NCI-H460 (cell line): ENCODE data around the gene DNAAF6. TPM values are rescaled to one million over a fixed set of nuclear protein-coding genes. Genes with fewer than 3 reads are reported as not detected.
"Not testable (repeated sequence)": the region's sequence is repeated elsewhere in the genome, so short reads cannot be mapped to it uniquely, and the experiment has no call there.

Experiments
- DNase-seq: peaks from one replicate; pipeline ENCODE4 v3.0.0-alpha.2; 2016; ENCODE audit warnings: low read depth; ENCODE audit errors: extremely low read depth
- polyA plus RNA-seq: library from polyadenylated mRNA; depleted of rRNA; stranded (reverse); fragments of >200 nt; gene quantifications from 2 replicates; pipeline ENCODE4 v1.2.3, GENCODE V29; 2014; cell fraction: nucleus; rRNA removed
- total RNA-seq: library from RNA; depleted of rRNA; stranded (reverse); fragments of >200 nt; shearing (Covaris generic); gene quantifications from 2 replicates; pipeline ENCODE4 v1.2.3, GENCODE V29; 2014; rRNA removed

The DNAAF6 gene
- total RNA-seq, result not detected in 2 replicates
- polyA plus RNA-seq, result not detected in 2 replicates

- DNase-seq, result peak; percentile 72
Observed at GRCh38 chrX:107205770-107206696, at the start of gene DNAAF6, which contains the start of gene NUP62CL. TSS of gene DNAAF6 (plus strand) at chrX:107206611. CDS start at chrX:107212876, 6,265 bp downstream. TSS of gene NUP62CL (minus strand) at chrX:107206433. CDS start at chrX:107175146, 31,287 bp downstream.

- not testable (repeated sequence) for DNase-seq
Observed at GRCh38 chrX:107157618-107158017, 48.8 kb upstream of the DNAAF6 start.

GRCh38 chrX:107167163-107167921 lies 39.1 kb upstream of the DNAAF6 start:
- no peak for DNase-seq

- DNase-seq, result no peak
Observed at GRCh38 chrX:107168257-107168656, 38.2 kb upstream of the DNAAF6 start.

- no peak for DNase-seq
Observed at GRCh38 chrX:107168712-107169111, 37.7 kb upstream of the DNAAF6 start.

- DNase-seq, result no peak
Observed at GRCh38 chrX:107171369-107172102, 34.9 kb upstream of the DNAAF6 start.

- DNase-seq, result no peak
Observed at GRCh38 chrX:107197319-107197718, 9.1 kb upstream of the DNAAF6 start.

GRCh38 chrX:107198074-107198473 lies 8.3 kb upstream of the DNAAF6 start:
- not testable (repeated sequence) for DNase-seq

GRCh38 chrX:107199491-107199890 lies 6.9 kb upstream of the DNAAF6 start:
- no peak for DNase-seq

GRCh38 chrX:107204068-107204605 lies 2.3 kb upstream of the DNAAF6 start:
- DNase-seq, result no peak

- no peak for DNase-seq
Observed at GRCh38 chrX:107206697-107207065, 270 bp downstream of the DNAAF6 start.

- DNase-seq, result no peak
Observed at GRCh38 chrX:107207089-107207488, 678 bp downstream of the DNAAF6 start.

- DNase-seq, result no peak
Observed at GRCh38 chrX:107207943-107208342, 1.5 kb downstream of the DNAAF6 start.

GRCh38 chrX:107213477-107213876 lies 7.1 kb downstream of the DNAAF6 start:
- DNase-seq, result no peak

- no peak for DNase-seq
Observed at GRCh38 chrX:107226757-107227156, 20.3 kb downstream of the DNAAF6 start.

- DNase-seq, result no peak
Observed at GRCh38 chrX:107227780-107228485, 21.5 kb downstream of the DNAAF6 start.

GRCh38 chrX:107228486-107228819 lies 22.0 kb downstream of the DNAAF6 start:
- no peak for DNase-seq

GRCh38 chrX:107272431-107272921 lies 66.1 kb downstream of the DNAAF6 start:
- DNase-seq, result no peak

- no peak for DNase-seq
Observed at GRCh38 chrX:107273795-107274194, 67.4 kb downstream of the DNAAF6 start.

GRCh38 chrX:107288676-107289075 lies 82.3 kb downstream of the DNAAF6 start:
- DNase-seq, result no peak
